ENCODE measurements around the gene PPARG.

Gene PPARG

GRCh38 chr3:12316253-12316652, 27.4 kb downstream of the PPARG start:
- DNase-seq: no peak

GRCh38 chr3:12316729-12317351, 28.0 kb downstream of the PPARG start:
- DNase-seq: no peak

GRCh38 chr3:12317914-12318313, 29.0 kb downstream of the PPARG start:
- DNase-seq: no peak

GRCh38 chr3:12318758-12319621, 30.1 kb downstream of the PPARG start:
- no peak for DNase-seq

GRCh38 chr3:12321015-12321414, 32.1 kb downstream of the PPARG start:
- no peak for DNase-seq

- no peak for DNase-seq
Measured at GRCh38 chr3:12323237-12323636, 34.4 kb downstream of the PPARG start.

- DNase-seq: no peak
Measured at GRCh38 chr3:12325586-12326515, 37.0 kb downstream of the PPARG start.

GRCh38 chr3:12327021-12327420, 38.2 kb downstream of the PPARG start:
- DNase-seq: no peak

GRCh38 chr3:12328132-12328836, 39.4 kb downstream of the PPARG start:
- DNase-seq: no peak

- DNase-seq: no peak
Measured at GRCh38 chr3:12328837-12329462, 40.1 kb downstream of the PPARG start.

- no peak for DNase-seq
Measured at GRCh38 chr3:12334786-12335185, 45.9 kb downstream of the PPARG start.

GRCh38 chr3:12335421-12335820, 46.6 kb downstream of the PPARG start:
- no peak for DNase-seq

GRCh38 chr3:12336099-12336498, 47.2 kb downstream of the PPARG start:
- no peak for DNase-seq

GRCh38 chr3:12338595-12339546, 50.0 kb downstream of the PPARG start:
- DNase-seq: no peak

GRCh38 chr3:12339701-12340480, 51.0 kb downstream of the PPARG start:
- no peak for DNase-seq

- DNase-seq: no peak
Measured at GRCh38 chr3:12340506-12340905, 51.6 kb downstream of the PPARG start.

- DNase-seq: no peak
Measured at GRCh38 chr3:12342151-12342550, 53.3 kb downstream of the PPARG start.

GRCh38 chr3:12343047-12343501, 54.2 kb downstream of the PPARG start:
- no peak for DNase-seq

- DNase-seq: no peak
Measured at GRCh38 chr3:12345141-12345561, 56.3 kb downstream of the PPARG start.

Data from DMS79 treated with DMSO at 0.1 percent for 48 hours (cell line).